Dendritic cell treated with granulocyte-macrophage colony-stimulating factor and Interleukin-4, amounts not matched to agents 40 ng/mL and 50 ng/mL, for 4 days (primary cell): ENCODE data around the gene TSNAX.

Source experiments
- H3K27ac Mint-ChIP-seq: one replicate; pipeline ENCODE4 v1.8.0; 2022; ENCODE audit warnings: mild to moderate bottlenecking, mixed read lengths
- H3K27me3 Mint-ChIP-seq: one replicate; pipeline ENCODE4 v1.8.0; 2022; ENCODE audit warnings: mild to moderate bottlenecking, mixed read lengths
- H3K36me3 Mint-ChIP-seq: one replicate; pipeline ENCODE4 v1.8.0; 2022; ENCODE audit warnings: low read depth, mixed read lengths
- H3K4me1 Mint-ChIP-seq: one replicate; pipeline ENCODE4 v1.8.0; 2022; ENCODE audit warnings: low read depth, mixed read lengths
- H3K4me3 Mint-ChIP-seq: one replicate; pipeline ENCODE4 v1.8.0; 2022; ENCODE audit warnings: mild to moderate bottlenecking, moderate library complexity, mixed read lengths
- H3K9me3 Mint-ChIP-seq: one replicate; pipeline ENCODE4 v1.8.0; 2022; ENCODE audit warnings: mixed read lengths
- intact Hi-C: fragments of 100-400 bp; cut with micrococcal nuclease; formaldehyde crosslinking; loops from one replicate; pipeline ENCODE4 v1.15.0; 2022

TSNAX gene

DNA sequence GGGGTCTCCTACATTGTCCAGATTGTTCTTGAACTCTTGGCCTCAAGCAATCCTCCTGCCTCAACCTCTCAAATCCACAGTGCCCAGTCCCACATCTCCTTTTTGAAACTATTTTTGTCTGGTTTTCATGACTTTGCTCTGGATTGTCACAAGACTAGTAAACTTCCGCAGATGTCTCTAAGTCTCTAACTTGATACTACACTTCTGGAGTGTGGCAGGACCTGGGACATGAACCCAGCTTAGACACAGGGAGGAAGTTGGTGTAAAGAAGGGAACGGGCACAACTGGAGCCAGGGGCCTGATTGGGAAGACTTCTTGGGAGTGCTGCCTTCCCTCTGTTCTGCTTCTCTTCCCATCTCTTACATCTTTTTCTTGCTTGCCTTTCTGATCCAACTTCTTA is 81.9 kb downstream of the TSNAX start:
- Mint-ChIP-seq H3K27ac (peak overlapping the region; percentile 56), H3K9me3 (peaks cover 11% of the 10 kb centered on the region), H3K4me1 (peaks cover 81% of the 10 kb centered on the region)

DNA sequence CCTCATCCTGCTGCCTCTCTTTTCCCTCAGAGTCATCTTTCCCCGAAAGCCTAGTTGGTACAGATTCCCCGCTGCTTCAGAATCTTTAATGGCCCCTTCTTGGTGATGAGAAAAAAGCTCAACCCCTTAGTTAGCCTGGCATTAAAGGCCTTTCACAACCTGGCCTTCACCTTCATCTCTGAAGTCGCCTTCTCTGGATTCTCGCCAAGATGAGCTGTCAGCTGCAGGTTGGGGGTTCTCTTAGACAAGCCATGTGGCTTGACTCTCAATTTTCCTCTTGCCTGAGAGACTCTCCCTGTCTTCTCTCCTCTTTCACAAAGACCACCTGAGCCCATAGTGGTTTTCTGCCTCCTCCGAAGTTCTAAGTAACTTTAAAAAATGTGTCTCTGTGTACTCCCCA is 82.6 kb downstream of the TSNAX start:
- Mint-ChIP-seq H3K27ac (peak overlapping the region; percentile 56), H3K36me3 (no peaks in the 10 kb centered on the region), H3K4me3 (no peak overlapping the region), H3K4me1 (peaks cover 80% of the 10 kb centered on the region), H3K27me3 (no peaks in the 10 kb centered on the region), H3K9me3 (peaks cover 11% of the 10 kb centered on the region)
- intact Hi-C loops: loop anchor here (2.0 to 5.0 kb wide), 2 partner anchors 16 to 166 kb away; partner anchors contain the start of gene DISC1

More for the DNA sequence above, 81.9 kb downstream of the TSNAX start:
- Mint-ChIP-seq H3K27me3 (no peaks in the 10 kb centered on the region), H3K36me3 (no peaks in the 10 kb centered on the region), H3K4me3 (no peak overlapping the region)
- intact Hi-C loops: loop anchor here (2.0 to 5.0 kb wide), 2 partner anchors 16 to 167 kb away; partner anchors contain the start of gene DISC1

DNA sequence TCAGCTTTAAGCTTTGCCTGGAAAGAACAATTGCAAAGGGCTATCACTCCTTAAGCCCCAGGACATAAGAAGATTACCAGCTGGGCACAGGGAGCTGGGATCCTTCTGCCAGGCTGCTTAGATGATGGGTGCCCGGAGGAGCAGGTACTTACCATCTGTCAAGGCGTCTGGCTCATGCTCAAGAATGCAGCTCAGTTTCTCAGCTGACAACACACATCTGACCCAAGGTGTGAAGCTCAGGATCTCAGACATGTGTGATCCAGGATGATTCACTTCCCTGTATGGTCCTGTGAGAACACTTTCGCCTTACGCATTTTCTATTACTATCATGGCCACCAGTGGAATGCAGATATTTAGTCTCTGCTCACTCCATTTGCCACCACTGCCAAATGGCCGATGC is 83.4 kb downstream of the TSNAX start:
- intact Hi-C loops: loop anchor here (2.0 to 5.0 kb wide), 2 partner anchors 15 to 165 kb away; partner anchors contain the start of gene DISC1
- Mint-ChIP-seq H3K4me3 (no peak overlapping the region), H3K27ac (no peak overlapping the region)

DNA sequence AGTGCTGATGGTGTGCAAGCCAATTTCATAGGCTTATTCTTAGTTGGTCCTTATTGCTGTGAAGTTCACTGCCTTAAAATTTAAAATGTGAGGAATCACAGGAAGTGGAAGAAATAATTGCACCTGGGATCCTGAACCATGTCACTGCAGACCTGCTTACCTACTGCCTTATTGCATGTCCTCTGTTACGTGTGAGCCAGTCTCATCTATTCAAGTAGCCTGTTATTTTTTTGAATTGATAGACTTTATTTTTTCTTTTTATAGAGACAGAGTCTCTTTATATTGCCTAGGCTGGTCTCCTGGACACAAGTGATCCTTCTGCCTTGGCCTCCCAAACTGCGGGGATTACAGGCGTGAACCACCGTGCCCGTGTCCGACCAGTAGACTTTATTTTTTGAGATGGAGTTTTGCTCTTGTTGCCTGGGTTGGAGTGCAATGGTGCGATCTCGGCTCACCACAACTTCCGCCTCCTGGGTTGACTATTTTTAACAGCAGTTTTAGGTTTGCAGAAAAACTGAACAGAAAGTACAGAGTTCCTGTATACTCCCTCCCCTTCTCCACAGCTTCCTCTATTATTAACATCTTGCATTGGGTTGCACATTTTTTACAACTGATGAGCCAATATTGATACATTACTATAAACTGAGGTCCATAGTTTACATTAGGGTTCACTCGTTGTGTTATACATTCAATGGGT is 84.1 kb downstream of the TSNAX start:
- H3K4me1 Mint-ChIP-seq: peaks cover 79% of the 10 kb centered on the region
- H3K27ac Mint-ChIP-seq: peak overlapping the region; percentile 76
- intact Hi-C loops: loop anchor here (5.0 kb wide), 1 partner anchor 165 kb away; no protein-coding TSS in a partner anchor
- H3K4me3 Mint-ChIP-seq: peak overlapping the region; percentile 46
- peaks cover 11% of the 10 kb centered on the region for H3K9me3 Mint-ChIP-seq
- no peaks in the 10 kb centered on the region for H3K27me3 Mint-ChIP-seq
- H3K36me3 Mint-ChIP-seq: no peaks in the 10 kb centered on the region

More for the DNA sequence above, 83.4 kb downstream of the TSNAX start:
- Mint-ChIP-seq H3K9me3 (peaks cover 11% of the 10 kb centered on the region), H3K4me1 (peaks cover 82% of the 10 kb centered on the region), H3K27me3 (no peaks in the 10 kb centered on the region), H3K36me3 (no peaks in the 10 kb centered on the region)

DNA sequence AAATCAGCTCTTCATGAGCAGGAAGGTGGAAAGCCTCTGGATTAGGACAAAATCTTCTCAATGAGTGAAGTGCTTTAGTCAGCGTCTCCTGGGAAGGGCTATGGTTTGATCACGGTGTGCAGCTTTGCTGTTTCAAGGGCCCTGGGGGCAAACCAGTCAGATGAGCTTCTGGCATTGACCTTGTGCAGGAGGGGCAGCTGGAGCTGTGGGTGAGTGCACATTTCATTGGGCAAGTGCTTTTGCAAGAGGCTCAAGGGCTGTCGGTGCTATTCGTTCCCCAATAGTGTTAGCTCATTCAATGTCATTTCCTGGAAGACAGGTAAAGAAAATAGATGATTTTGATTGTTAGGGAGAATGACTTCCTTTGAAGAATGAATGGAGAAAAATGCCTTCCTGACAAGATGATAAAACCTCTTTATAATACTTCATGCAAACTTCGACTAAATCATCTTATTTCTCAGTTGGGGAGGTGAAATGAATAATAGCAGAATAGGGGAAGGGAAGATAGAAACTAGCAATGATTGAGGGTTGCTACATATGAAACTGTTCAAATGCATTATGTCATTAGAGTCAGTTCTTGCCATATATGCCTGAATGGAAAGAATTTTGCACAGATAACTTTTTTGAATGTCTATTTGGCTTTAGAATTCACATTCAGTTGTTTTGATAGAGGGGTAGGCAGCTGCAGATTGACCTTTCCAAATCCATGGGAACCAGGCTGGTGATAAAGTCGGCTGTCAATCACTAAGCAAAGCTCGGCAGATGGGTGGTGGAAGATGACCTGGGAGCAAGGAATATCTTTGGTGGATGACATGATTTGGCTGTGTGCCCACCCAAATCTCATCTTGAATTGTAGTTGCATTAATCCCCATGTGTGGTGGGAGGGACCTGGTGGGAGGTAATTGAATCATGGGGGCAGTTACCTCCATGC is 85.2 kb downstream of the TSNAX start:
- intact Hi-C loops: loop anchor here (5.0 kb wide), 1 partner anchor 164 kb away; no protein-coding TSS in a partner anchor
- no peaks in the 10 kb centered on the region for H3K36me3 Mint-ChIP-seq
- peaks cover 11% of the 10 kb centered on the region for H3K9me3 Mint-ChIP-seq
- no peaks in the 10 kb centered on the region for H3K27me3 Mint-ChIP-seq
- H3K27ac Mint-ChIP-seq: peak overlapping the region; percentile 76
- H3K4me3 Mint-ChIP-seq: no peak overlapping the region
- peaks cover 80% of the 10 kb centered on the region for H3K4me1 Mint-ChIP-seq
